Transverse colon (tissue), 4 donors: ENCODE results near the gene RTTN.

ENCODE experiments used
- EP300 ChIP-seq: sonication (generic); formaldehyde crosslinking; IDR thresholded peaks from one replicate; pipeline ENCODE4 v1.6.1; 2017; ENCODE audit warnings: antibody characterized with exemption, low read depth
- POLR2A ChIP-seq: fragments of 450-650 bp; IDR thresholded peaks from one replicate; pipeline ENCODE4 v1.6.1; 2016; ENCODE audit warnings: antibody characterized with exemption, mild to moderate bottlenecking, moderate library complexity
- POLR2AphosphoS5 ChIP-seq, 3 donors: sonication (generic); formaldehyde crosslinking; IDR thresholded peaks; one replicate each; pipeline ENCODE4 v1.6.1; 2016; ENCODE audit warnings: antibody characterized with exemption in 3 of 3
- TF ChIP-seq, protein P1 (sequence below), 5 experiments: fragments of 200-600 bp in 3 of 5; fragments of 450-650 bp in 2 of 5; sonication (generic) in 3 of 5; IDR thresholded peaks; 1 replicate in 2 of 5; 2 replicates in 3 of 5; pipeline ENCODE4 v1.5.1; 2016 to 2017; ENCODE audit warnings: antibody characterized with exemption in 5 of 5, inconsistent platforms in 3 of 5, mild to moderate bottlenecking in 2 of 5, moderate library complexity in 1 of 5

GRCh38 chr18:70146174-70146573, 59.3 kb downstream of the RTTN start:
- TF ChIP-seq, protein P1, sequence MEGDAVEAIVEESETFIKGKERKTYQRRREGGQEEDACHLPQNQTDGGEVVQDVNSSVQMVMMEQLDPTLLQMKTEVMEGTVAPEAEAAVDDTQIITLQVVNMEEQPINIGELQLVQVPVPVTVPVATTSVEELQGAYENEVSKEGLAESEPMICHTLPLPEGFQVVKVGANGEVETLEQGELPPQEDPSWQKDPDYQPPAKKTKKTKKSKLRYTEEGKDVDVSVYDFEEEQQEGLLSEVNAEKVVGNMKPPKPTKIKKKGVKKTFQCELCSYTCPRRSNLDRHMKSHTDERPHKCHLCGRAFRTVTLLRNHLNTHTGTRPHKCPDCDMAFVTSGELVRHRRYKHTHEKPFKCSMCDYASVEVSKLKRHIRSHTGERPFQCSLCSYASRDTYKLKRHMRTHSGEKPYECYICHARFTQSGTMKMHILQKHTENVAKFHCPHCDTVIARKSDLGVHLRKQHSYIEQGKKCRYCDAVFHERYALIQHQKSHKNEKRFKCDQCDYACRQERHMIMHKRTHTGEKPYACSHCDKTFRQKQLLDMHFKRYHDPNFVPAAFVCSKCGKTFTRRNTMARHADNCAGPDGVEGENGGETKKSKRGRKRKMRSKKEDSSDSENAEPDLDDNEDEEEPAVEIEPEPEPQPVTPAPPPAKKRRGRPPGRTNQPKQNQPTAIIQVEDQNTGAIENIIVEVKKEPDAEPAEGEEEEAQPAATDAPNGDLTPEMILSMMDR (IDR thresholded peaks at IDR 0.05): no peak
- TF ChIP-seq POLR2AphosphoS5 (IDR thresholded peaks at IDR 0.05): no peak
- no peak for TF ChIP-seq POLR2A
- no peak for TF ChIP-seq EP300
